ENCODE data around the gene HMCN2.

Gene HMCN2

GRCh38 chr9:130345897-130346385 lies 80.4 kb downstream of the HMCN2 start:
- no peak for DNase-seq
- Mint-ChIP-seq H3K4me1 (peaks cover 8% of the 10 kb centered on the region), H3K27me3 (ENCODE audit: low read depth, poor library complexity) (peaks cover 8% of the 10 kb centered on the region), H3K4me3 (no peak overlapping the region), H3K27ac (no peak overlapping the region), H3K36me3 (ENCODE audit: low read depth) (no peaks in the 10 kb centered on the region), H3K9me3 (no peaks in the 10 kb centered on the region)
- no peak for TF ChIP-seq CTCF (IDR thresholded peaks at IDR 0.05)

GRCh38 chr9:130346431-130346830 lies 80.9 kb downstream of the HMCN2 start:
- no peaks in the 10 kb centered on the region for H3K9me3 Mint-ChIP-seq
- no peak overlapping the region for H3K27ac Mint-ChIP-seq
- peaks cover 8% of the 10 kb centered on the region for H3K4me1 Mint-ChIP-seq
- no peak overlapping the region for H3K4me3 Mint-ChIP-seq
- H3K27me3 Mint-ChIP-seq (ENCODE audit: low read depth, poor library complexity), result peaks cover 8% of the 10 kb centered on the region
- DNase-seq, result no peak
- H3K36me3 Mint-ChIP-seq (ENCODE audit: low read depth), result no peaks in the 10 kb centered on the region
- TF ChIP-seq CTCF (IDR thresholded peaks at IDR 0.05), result no peak

- H3K4me1 Mint-ChIP-seq, result peaks cover 8% of the 10 kb centered on the region
- H3K4me3 Mint-ChIP-seq, result no peak overlapping the region
- no peak for DNase-seq
- peaks cover 8% of the 10 kb centered on the region for H3K27me3 Mint-ChIP-seq (ENCODE audit: low read depth, poor library complexity)
- H3K27ac Mint-ChIP-seq, result no peak overlapping the region
- no peak for TF ChIP-seq CTCF (IDR thresholded peaks at IDR 0.05)
- H3K36me3 Mint-ChIP-seq (ENCODE audit: low read depth), result no peaks in the 10 kb centered on the region
- H3K9me3 Mint-ChIP-seq, result no peaks in the 10 kb centered on the region
These were observed 81.5 kb downstream of the HMCN2 start for GRCh38 chr9:130347036-130347435.

- Mint-ChIP-seq H3K27me3 (ENCODE audit: low read depth, poor library complexity) (peaks cover 8% of the 10 kb centered on the region), H3K27ac (no peak overlapping the region), H3K36me3 (ENCODE audit: low read depth) (no peaks in the 10 kb centered on the region), H3K4me3 (no peak overlapping the region), H3K9me3 (no peaks in the 10 kb centered on the region), H3K4me1 (peaks cover 8% of the 10 kb centered on the region)
- peak; percentile 41 for DNase-seq
- no peak for TF ChIP-seq CTCF (IDR thresholded peaks at IDR 0.05)
These were observed 82.4 kb downstream of the HMCN2 start for GRCh38 chr9:130347931-130348330.

GRCh38 chr9:130348341-130348740 lies 82.8 kb downstream of the HMCN2 start:
- Mint-ChIP-seq H3K4me1 (peaks cover 10% of the 10 kb centered on the region), H3K27ac (no peak overlapping the region), H3K9me3 (no peaks in the 10 kb centered on the region), H3K27me3 (ENCODE audit: low read depth, poor library complexity) (peaks cover 8% of the 10 kb centered on the region), H3K4me3 (no peak overlapping the region), H3K36me3 (ENCODE audit: low read depth) (no peaks in the 10 kb centered on the region)
- TF ChIP-seq CTCF (IDR thresholded peaks at IDR 0.05), result no peak
- no peak for DNase-seq

GRCh38 chr9:130348881-130349280 lies 83.3 kb downstream of the HMCN2 start:
- no peak for DNase-seq
- H3K36me3 Mint-ChIP-seq (ENCODE audit: low read depth), result no peaks in the 10 kb centered on the region
- peaks cover 8% of the 10 kb centered on the region for H3K27me3 Mint-ChIP-seq (ENCODE audit: low read depth, poor library complexity)
- no peak for TF ChIP-seq CTCF (IDR thresholded peaks at IDR 0.05)
- H3K4me3 Mint-ChIP-seq, result no peak overlapping the region
- no peak overlapping the region for H3K27ac Mint-ChIP-seq
- no peaks in the 10 kb centered on the region for H3K9me3 Mint-ChIP-seq
- peaks cover 13% of the 10 kb centered on the region for H3K4me1 Mint-ChIP-seq

Data from nephron progenitor cell (in vitro differentiated cells).